BLaER1 treated with 17β-estradiol and CSF1 and Interleukin-3, amounts not matched to agents 10 nM and 100 nM (cell line): ENCODE measurements around the gene ZFP36L1.

Experiments
- H3K27ac ChIP-seq, 11 experiments: shearing (Covaris generic); formaldehyde crosslinking; 2 replicates each; pipeline ENCODE4 v1.8.1; 2022
- H3K27me3 ChIP-seq, 11 experiments: shearing (Covaris generic); formaldehyde crosslinking; 2 replicates each; pipeline ENCODE4 v1.8.1; 2022
- H3K36me3 ChIP-seq, 11 experiments: shearing (Covaris generic); formaldehyde crosslinking; 2 replicates each; pipeline ENCODE4 v1.8.1; 2022
- H3K4me1 ChIP-seq, 10 experiments: shearing (Covaris generic); formaldehyde crosslinking; 2 replicates each; pipeline ENCODE4 v1.8.1; 2022
- H3K4me2 ChIP-seq, 11 experiments: shearing (Covaris generic); formaldehyde crosslinking; 2 replicates each; pipeline ENCODE4 v1.8.1; 2022
- H3K4me3 ChIP-seq, 10 experiments: shearing (Covaris generic); formaldehyde crosslinking; 2 replicates each; pipeline ENCODE4 v1.8.1; 2022
- H3K9ac ChIP-seq, 11 experiments: shearing (Covaris generic); formaldehyde crosslinking; 2 replicates each; pipeline ENCODE4 v1.8.1; 2022
- H3K9me3 ChIP-seq, 11 experiments: shearing (Covaris generic); formaldehyde crosslinking; replicated peaks in 1 of 11; 2 replicates each; pipeline ENCODE4 v1.8.1; 2022
- H4K20me1 ChIP-seq, 11 experiments: shearing (Covaris generic); formaldehyde crosslinking; 2 replicates each; pipeline ENCODE4 v1.8.1; 2022
- Cebpa-rat ChIP-seq, 11 experiments: shearing (Covaris generic); IDR thresholded peaks; 2 replicates each; pipeline ENCODE4 v1.8.1; 2022

Gene ZFP36L1

DNA sequence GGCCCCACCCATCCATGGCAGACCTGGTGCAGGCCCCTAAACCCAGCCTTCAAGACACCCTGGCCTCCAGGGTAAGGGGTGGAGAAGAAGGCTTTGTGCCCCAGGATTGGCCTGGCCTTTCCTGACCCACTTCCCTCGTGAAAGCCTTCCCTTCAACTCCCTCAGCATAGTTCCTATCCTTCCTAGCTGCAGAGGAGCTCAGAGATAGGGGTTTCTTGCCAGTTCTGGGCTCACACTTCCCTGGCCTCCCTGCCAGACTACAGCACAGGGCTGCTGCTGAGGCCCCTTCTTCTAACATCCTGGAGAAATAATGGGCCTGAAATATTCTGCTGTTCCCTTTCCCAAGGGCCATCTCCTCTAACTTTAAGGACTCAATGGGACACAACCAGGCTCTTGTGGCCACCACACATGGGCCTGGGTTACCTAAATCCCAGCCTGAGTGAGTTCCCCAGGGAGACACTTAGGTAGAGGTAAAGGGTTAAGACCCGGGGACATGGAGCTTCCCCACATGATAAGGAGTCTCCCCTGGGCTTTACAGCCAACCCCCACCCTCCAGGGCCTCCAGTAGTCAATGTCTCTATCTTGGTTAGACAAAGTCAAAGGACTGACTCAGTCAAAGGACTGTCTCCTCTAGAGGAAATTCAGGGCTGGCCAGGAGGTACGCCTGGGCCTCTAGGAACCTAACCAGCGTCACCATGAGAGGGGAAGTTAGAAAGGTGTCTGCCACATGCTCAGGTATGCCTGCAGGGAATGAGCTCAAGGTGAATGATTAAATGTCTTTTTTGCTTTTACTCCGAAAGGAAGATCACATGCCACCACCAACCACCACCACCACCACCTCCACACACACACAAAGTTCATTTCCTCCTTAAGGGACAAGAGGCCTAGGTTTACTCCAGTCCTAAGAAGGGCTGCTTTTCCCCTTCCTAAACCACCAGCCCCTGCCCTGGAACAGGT lies 7.1 kb downstream of the ZFP36L1 start:
- Histone ChIP-seq H3K27ac (peak overlapping the region; percentile 96 to 100 (median 99); a peak in 21 of 22 replicates), H3K4me3 (no peak overlapping the region), H3K4me2 (peak overlapping the region; percentile 35 to 92 (median 84)), H3K36me3 (peaks cover 36 to 43% (median 39%) of the 10 kb centered on the region in 11 experiments), H3K9ac (peak overlapping the region; percentile 20 to 100 (median 98); a peak in 18 of 22 replicates), H3K9me3 (peaks cover 5 to 16% (median 10%) of the 10 kb centered on the region in 11 experiments; a peak in 12 of 22 replicates), H4K20me1 (peaks cover 19 to 52% (median 41%) of the 10 kb centered on the region in 11 experiments), H3K27me3 (no peaks in the 10 kb centered on the region), H3K4me1 (peaks cover 60 to 70% (median 65%) of the 10 kb centered on the region in 10 experiments)
- TF ChIP-seq Cebpa-rat (IDR thresholded peaks at IDR 0.05): no peak

DNA sequence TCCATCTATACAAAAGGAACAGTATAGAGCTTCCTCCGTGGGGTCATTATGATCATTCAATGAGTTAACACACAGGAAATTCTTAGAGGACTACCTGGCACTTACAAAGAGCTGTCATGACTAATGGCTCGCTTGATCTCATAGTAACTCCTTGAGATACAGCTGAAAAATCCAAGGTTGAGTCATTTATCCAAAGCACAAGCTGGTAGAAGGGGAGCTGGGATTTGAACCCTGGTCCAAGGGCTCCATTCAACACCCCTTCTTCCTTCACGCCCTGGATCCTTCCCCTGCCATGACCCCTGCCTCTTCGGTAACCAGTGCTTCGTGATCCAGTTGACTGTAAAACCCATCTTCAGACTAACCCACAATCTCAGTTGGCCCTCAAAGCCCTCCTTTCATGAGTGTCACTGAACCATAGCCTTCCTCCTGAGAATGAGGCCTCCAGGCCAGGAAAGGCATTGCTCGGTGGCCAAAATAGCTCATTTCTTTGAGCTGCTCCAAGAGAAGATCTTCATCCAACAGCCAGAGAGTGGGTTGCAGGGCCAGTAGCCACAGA lies 7.8 kb downstream of the ZFP36L1 start:
- H3K27ac ChIP-seq: peak overlapping the region; percentile 96 to 100 (median 99); a peak in 21 of 22 replicates
- H3K9me3 ChIP-seq: peaks cover 0 to 9% (median 6%) of the 10 kb centered on the region in 11 experiments; a peak in 11 of 22 replicates
- H3K9ac ChIP-seq: peak overlapping the region in 8 of 11 experiments; percentile 70 to 100 (median 99); a peak in 13 of 22 replicates
- peaks cover 11 to 45% (median 33%) of the 10 kb centered on the region in 11 experiments for H4K20me1 ChIP-seq
- peaks cover 67 to 77% (median 73%) of the 10 kb centered on the region in 10 experiments for H3K4me1 ChIP-seq
- H3K4me3 ChIP-seq: no peak overlapping the region
- H3K36me3 ChIP-seq: peaks cover 28 to 36% (median 32%) of the 10 kb centered on the region in 11 experiments
- no peaks in the 10 kb centered on the region for H3K27me3 ChIP-seq
- no peak for TF ChIP-seq Cebpa-rat (IDR thresholded peaks at IDR 0.05)
- peak overlapping the region; percentile 35 to 92 (median 84) for H3K4me2 ChIP-seq

DNA sequence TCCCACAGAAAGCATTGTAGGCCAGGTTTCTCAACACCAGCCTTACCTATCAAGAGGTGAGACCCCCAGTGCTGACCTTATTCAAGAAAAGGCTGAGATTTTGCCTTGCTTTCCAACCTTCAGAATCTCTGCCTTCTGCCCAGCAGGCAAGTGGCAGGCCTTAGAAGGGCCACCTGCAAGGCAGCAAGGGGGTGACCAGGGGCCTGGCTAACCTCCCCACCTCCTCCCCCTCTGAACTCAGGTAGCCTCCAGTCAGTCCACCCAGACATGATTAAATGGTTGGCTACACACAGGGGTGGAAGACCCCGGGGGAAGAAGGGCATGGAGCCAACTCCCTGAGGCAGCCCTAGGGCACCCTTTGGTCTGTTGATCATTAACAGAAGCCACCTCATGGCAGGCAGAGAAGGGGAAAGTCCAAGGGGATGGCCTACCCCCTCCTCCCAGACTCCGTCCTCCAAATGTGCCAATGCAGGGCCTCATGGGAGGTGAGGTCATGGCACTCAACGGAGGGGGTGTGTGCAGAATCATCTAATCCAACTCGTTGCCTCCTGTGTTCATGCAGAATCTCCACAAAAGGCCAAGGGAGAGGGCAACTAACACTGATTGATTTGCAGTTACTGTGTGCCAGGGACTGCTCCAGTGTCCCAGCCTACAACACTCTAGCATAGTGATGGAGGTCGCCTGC lies 8.5 kb downstream of the ZFP36L1 start:
- H3K36me3 ChIP-seq: peaks cover 21 to 29% (median 25%) of the 10 kb centered on the region in 11 experiments
- peak overlapping the region in 1 of 11 experiments; percentile 100; a peak in 1 of 22 replicates for H3K9ac ChIP-seq
- H3K27ac ChIP-seq: peak overlapping the region; percentile 3 to 100 (median 98); a peak in 15 of 22 replicates
- peaks cover 0 to 2% (median 0%) of the 10 kb centered on the region in 11 experiments; a peak in 6 of 22 replicates for H3K9me3 ChIP-seq
- no peak for TF ChIP-seq Cebpa-rat (IDR thresholded peaks at IDR 0.05)
- H4K20me1 ChIP-seq: peaks cover 4 to 38% (median 26%) of the 10 kb centered on the region in 11 experiments
- H3K4me3 ChIP-seq: no peak overlapping the region
- peaks cover 74 to 84% (median 78%) of the 10 kb centered on the region in 10 experiments for H3K4me1 ChIP-seq
- no peaks in the 10 kb centered on the region for H3K27me3 ChIP-seq
- peak overlapping the region in 10 of 11 experiments; percentile 35 to 92 (median 85); a peak in 17 of 22 replicates for H3K4me2 ChIP-seq

DNA sequence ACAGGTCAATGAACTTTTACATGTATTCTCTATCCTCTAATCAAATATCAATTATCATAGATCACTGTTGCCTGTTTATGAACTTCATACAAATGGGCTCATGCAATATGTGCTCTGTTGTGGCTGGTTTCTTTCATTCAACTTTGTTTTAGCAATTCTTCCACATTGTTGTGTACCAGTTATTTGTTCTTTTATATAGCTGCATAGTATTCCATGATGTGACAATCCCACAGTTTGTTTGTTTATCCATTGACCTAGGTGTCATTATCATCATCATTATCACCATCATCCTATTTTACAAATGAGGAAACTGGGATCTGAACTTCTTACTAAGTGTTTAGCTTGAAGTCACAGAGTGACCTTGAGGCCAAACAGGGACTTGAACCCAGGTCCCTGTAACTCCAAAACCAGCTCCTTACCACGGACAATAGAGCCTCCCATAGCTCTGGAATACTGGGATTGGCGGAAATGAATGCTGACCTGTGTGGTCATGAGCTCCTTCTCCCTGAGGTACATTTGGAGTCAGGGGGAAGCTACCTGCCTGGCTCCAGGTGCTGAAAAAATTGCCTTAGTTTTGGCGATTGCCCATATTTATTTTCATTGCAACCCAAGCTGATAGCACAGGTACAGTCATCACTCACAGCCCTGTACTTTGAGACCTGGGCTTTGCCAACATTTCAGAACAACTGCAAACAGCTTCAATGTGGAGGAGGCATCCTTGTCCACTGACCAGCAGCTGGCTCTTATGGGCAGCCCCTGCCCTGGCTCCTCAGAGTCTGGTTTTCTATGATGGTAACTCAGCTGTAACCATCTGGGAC lies 9.2 kb downstream of the ZFP36L1 start:
- Histone ChIP-seq H3K27me3 (no peaks in the 10 kb centered on the region), H4K20me1 (peaks cover 0 to 30% (median 21%) of the 10 kb centered on the region in 11 experiments; a peak in 13 of 22 replicates), H3K4me2 (peak overlapping the region in 1 of 11 experiments; percentile 92; a peak in 1 of 22 replicates), H3K36me3 (peaks cover 15 to 22% (median 18%) of the 10 kb centered on the region in 11 experiments), H3K9me3 (no peaks in the 10 kb centered on the region), H3K4me3 (no peak overlapping the region), H3K9ac (no peak overlapping the region), H3K4me1 (peaks cover 77 to 92% (median 80%) of the 10 kb centered on the region in 10 experiments), H3K27ac (peak overlapping the region in 7 of 11 experiments; percentile 20 to 99 (median 99); a peak in 8 of 22 replicates)
- no peak for TF ChIP-seq Cebpa-rat (IDR thresholded peaks at IDR 0.05)

DNA sequence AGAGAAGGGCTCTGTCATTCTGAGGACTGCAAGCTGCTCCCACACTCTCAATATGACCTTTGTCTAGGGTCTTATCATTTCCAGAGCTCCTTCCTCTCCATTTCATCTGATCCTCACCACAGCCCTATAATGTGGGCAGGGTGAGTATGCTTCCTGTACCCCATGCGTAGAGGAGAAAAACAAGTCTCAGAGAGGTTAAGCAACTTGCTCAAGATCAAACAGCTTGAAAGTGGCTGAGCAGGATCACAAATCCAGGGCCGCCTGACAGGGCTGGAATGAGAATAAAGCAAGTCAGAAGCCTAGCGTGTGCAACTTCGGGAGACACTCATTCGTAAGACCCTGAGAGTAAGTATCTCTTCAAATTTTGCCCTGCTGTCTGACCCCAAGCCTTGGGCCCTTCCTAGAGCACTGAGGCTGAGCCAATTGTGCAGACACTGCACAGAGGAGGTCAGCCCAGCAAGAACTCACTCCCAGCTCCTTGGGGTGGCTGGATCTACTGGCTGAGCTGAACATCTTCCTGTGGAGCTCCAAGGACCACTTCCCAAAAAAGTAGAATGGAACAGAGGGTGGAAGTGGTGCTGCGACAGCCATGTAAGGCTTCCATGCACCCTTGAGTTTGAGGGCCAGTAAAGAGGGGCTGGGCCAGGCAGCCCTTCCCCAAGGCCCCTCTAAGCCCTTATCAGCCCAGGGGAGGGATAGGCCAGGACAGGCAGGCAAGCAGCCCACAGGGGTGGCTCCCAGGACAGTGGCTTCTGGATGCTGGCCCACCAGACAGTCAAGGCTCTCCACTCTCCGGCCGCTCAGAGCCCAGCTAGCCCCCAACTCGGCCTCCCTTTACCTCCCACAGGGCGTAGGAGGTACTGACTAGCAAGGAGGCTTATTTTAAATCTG lies 10.5 kb downstream of the ZFP36L1 start:
- Histone ChIP-seq H3K9ac (peak overlapping the region in 4 of 11 experiments; percentile 2 to 17 (median 10); a peak in 3 of 22 replicates), H3K27me3 (no peaks in the 10 kb centered on the region), H4K20me1 (peaks cover 0 to 18% (median 11%) of the 10 kb centered on the region in 11 experiments; a peak in 12 of 22 replicates), H3K27ac (peak overlapping the region in 6 of 11 experiments; percentile 19 to 74 (median 54); a peak in 7 of 22 replicates), H3K4me2 (peak overlapping the region; percentile 63 to 85 (median 73)), H3K36me3 (peaks cover 2 to 9% (median 6%) of the 10 kb centered on the region in 11 experiments; a peak in 21 of 22 replicates), H3K9me3 (no peaks in the 10 kb centered on the region), H3K4me3 (no peak overlapping the region), H3K4me1 (peaks cover 66 to 98% (median 69%) of the 10 kb centered on the region in 10 experiments)
- TF ChIP-seq Cebpa-rat (IDR thresholded peaks at IDR 0.05): no peak

DNA sequence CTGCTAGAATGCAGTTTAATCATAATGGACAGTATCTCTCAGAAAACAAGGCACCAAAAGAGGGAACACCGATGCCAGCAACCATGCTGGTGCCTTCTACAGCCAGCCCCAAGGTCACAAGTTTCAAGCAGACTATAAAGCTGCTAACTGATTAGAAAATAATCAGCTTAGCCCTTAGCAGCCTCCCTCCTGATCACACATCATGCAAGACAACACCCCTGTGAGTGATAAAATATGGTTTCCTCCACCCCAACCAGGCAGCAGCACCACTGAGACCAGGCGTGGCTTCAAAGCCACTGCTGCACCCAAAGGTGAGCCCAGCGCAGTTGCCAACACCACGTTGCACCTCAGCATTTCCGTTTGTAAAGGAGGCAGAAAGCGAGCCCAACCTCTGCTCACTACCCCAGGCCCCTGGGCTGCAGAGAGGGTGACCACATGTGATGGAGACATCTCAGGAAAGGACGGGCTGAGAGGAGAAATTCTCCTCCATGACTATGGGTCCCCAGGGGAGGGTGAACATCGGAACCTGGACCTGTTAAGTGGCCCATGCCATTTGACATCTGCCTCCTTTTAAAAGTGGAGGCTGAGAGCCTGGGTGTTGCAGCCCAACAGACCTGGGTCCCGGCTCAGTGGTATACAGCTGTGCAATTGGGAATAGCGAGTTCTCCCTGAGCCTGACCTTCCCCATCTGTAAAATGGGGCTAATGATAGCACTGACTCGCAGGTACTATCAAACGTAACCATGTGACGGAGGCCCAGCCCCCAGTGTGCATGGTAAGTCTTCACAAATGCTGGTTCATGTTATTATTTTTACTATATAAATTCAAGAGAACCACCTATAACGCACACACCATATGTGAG lies 11.5 kb downstream of the ZFP36L1 start:
- H3K27me3 ChIP-seq: no peaks in the 10 kb centered on the region
- peaks cover 0 to 8% (median 2%) of the 10 kb centered on the region in 11 experiments; a peak in 6 of 22 replicates for H4K20me1 ChIP-seq
- no peak overlapping the region for H3K4me3 ChIP-seq
- H3K4me2 ChIP-seq: peak overlapping the region; percentile 63 to 85 (median 73)
- peak overlapping the region; percentile 21 to 54 (median 45); a peak in 14 of 22 replicates for H3K9ac ChIP-seq
- TF ChIP-seq Cebpa-rat (IDR thresholded peaks at IDR 0.05): no peak
- no peaks in the 10 kb centered on the region for H3K36me3 ChIP-seq
- H3K27ac ChIP-seq: peak overlapping the region; percentile 43 to 74 (median 55); a peak in 19 of 22 replicates
- 0 out of 22 replicates have a peak, but pooled peaks cover 0 to 3% (median 0%) of the 10 kb centered on the region in 11 experiments for H3K9me3 ChIP-seq
- H3K4me1 ChIP-seq: peaks cover 56 to 90% (median 62%) of the 10 kb centered on the region in 10 experiments
